Lower leg skin (tissue), 3 donors: ENCODE data around the gene DLGAP1.

Source experiments
- CTCF ChIP-seq, 3 donors: fragments of 450-650 bp; IDR thresholded peaks; one replicate each; pipeline ENCODE4 v1.5.1; 2016; ENCODE audit warnings: antibody characterized with exemption in 3 of 3, mild to moderate bottlenecking in 3 of 3, moderate library complexity in 2 of 3
- POLR2A ChIP-seq, 2 donors: fragments of 450-650 bp; IDR thresholded peaks; one replicate each; pipeline ENCODE4 v1.6.1; 2016 to 2017; ENCODE audit warnings: antibody characterized with exemption in 2 of 2, mild to moderate bottlenecking in 1 of 2, moderate library complexity in 1 of 2

GRCh38 chr18:4445902-4446301 lies 9.2 kb downstream of the DLGAP1 start:
- no peak for TF ChIP-seq CTCF (IDR thresholded peaks at IDR 0.05)
- no peak for TF ChIP-seq POLR2A (IDR thresholded peaks at IDR 0.05)
